HG02970 (cell line): ENCODE data around the gene ACYP2.
A peak's percentile ranks its signal among the peaks of the same experiment; 100 is the strongest.
"Not testable (repeated sequence)": the region's sequence is repeated elsewhere in the genome, so short reads cannot be mapped to it uniquely, and the experiment has no call there.

Experiments used
- ATAC-seq: cut with Tn5 transposase; IDR thresholded peaks from one replicate; pipeline ENCODE4 v1.9.1; 2021; ENCODE audit warnings: mild to moderate bottlenecking, moderate library complexity, moderate number of reproducible peaks; ENCODE audit not compliant: unreplicated experiment, low FRiP score

ACYP2 gene

DNA sequence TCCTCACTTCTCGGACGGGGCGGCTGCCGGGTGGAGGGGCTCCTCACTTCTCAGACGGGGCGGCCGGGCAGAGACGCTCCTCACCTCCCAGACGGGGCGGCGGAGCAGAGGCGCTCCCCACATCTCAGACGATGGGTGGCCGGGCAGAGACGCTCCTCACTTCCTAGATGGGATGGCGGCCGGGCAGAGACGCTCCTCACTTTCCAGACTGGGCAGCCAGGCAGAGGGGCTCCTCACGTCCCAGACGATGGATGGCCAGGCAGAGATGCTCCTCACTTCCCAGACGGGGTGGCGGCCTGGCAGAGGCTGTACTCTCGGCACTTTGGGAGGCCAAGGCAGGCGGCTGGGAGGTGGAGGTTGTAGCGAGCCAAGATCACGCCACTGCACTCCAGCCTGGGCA is 19.3 kb upstream of the ACYP2 start:
- not testable (repeated sequence) for ATAC-seq

DNA sequence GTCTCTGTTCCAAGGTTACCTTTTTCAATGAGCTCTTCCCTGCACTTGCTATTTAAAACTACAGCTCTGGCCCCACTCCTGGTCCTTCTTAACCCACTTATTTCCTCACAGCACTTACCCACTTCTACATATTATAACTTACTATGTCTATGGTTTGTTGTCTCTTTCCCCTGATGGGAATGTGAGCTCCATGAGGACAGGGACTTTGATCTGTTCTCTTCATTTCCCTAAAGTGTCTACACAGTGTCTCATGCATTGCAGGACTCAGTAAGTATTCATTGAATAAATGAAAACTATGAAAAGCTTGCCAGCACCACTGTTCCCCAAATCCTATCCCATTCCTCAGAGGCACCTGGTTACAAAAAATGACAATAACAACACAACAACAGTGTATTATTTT is 18.3 kb upstream of the ACYP2 start:
- ATAC-seq, result no peak

DNA sequence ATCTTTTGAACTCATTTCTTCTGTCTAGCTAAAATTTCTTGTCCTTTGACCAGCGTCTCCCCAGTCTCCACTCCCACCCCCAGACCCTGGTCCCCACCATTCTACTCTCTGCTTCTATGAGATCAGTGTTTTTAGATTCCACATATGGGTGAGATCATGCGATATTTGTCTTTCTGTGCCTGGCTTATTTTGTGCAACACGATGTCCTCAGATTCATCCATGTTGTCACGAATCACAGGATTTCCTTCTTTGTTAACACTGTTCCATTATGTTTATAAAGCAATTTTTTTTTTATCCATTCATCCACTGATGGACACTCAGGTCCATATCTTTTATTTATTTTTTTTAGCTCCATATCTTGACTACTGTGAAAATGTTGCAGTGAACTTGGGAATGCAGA is 16.0 kb upstream of the ACYP2 start:
- no peak for ATAC-seq

DNA sequence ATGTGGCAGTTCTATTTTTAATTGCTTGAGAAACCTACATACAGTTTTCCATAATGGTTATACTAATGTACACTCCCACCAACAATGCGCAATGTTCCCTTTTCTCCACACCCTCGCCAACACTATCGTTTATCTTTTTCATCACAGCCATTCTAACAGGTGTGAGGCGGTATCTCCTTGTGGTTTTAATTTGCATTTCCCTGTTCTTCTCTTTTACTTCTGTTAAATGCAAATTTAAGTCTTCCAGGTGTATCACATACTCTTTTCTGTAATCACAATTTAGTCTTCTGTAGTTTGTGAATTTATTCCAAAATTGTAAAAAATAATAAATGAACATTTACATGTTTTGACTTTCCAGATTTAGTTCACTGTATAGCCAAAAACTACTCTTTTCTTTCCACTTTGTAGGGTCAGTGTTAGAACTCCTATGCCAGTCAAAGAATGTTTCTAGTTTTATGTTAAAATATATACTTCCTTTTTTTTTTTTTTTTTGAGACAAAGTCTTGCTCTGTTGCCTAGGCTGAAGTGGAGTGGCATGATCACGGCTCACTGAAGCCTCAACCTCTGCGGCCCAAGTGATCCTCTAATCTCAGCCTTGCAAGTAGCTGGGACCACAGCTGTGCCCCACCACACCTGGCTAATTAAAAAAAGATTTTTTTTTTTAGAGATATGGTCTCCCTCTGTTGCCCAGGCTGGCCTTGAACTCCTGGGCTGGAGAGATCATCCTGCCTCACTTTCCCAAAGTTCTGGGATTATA is 15.4 kb upstream of the ACYP2 start:
- ATAC-seq, result peak; percentile 49

DNA sequence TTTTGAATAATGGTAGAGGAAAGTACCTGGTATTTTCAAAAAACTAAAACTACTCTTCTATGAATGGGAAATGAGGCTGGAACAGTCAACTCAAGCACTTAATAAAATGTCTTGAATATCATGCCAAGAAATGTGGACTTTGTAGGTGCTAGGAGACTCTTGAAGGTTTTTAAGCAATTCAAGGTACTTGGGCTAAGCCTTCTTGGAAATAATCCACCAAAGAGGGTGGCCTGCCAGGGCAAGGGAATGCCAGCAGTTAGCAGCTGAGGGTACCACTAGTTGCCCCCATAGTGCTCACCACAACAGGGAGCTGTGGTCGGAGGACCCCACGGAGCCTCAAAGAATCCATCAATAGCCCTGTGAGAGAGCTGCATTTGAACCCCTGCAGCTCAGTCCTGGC is 14.6 kb upstream of the ACYP2 start:
- ATAC-seq, result no peak

DNA sequence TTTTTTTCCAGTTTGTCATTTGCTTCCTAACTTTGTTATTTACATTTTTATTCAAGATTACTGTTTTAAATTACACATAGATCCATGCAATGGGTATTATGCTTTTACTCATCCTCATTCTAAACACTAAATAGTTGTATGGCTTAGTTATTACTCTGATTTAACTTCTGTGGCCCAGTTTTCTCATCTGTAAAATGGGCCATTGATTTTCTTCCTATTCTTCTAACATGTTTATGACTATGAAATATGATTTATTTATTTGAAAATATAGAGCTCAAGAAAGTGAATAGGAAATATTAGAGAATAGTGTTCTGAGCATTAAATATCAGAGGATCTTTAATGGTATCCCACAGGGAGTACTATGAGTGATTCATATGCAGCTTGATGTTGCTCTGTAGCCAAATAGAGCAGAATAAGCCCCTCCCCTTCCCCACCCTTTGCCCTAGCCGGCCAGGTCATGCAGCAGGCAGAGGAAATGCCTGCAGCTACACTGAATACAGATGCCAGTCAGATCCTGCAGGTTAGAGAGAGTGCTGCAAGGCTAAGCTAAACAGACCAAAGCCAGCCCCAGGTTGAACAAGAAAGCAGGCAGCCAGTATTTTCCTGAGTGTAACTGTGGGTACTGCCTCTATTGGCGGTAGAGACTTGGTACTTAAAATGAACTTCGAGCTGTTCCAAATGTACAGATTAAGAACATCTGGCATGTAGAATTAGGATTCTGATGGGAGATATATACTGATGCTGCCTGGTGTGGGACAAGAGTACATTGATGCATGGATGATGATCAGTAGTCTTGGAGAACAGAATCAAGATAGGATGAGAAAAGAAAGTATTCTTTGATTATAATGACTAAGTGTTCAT is 11.7 kb upstream of the ACYP2 start:
- no peak for ATAC-seq

DNA sequence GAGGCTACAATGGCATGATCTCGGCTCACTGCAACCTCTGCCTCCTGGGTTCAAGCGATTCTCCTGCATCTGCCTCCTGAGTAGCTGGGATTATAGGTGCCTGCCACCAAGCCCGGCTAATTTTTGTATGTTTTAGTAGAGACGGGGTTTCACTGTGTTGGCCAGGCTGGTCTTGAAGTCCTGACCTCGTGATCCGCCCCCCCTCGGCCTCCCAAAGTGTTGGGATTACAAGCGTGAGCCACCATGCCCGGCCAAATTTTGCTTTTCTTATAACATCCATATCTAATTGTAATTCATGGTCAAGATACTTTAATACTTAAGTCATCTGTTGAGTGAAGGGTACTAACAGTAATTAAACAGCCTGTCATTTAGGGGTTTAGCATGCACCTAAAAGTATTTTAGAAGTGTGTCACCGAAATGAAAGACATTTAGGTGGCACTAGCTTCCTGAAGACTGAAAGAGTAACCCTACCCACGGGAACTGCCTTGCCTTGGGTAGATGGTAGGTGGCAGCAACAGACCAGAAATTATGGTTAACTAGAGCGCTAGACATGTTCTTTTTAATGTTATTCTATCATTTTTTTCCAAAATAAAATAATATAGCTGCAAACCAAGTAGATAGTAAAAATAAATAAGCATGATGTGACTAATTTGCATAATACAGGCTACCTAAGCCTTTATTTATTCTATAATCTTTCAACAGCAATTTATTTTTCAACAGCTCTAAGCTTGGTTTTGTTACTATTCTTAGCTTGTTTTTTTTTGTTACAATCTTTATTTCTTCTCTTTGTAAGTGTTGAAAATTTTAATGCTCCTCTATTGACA is 8.6 kb upstream of the ACYP2 start:
- no peak for ATAC-seq

DNA sequence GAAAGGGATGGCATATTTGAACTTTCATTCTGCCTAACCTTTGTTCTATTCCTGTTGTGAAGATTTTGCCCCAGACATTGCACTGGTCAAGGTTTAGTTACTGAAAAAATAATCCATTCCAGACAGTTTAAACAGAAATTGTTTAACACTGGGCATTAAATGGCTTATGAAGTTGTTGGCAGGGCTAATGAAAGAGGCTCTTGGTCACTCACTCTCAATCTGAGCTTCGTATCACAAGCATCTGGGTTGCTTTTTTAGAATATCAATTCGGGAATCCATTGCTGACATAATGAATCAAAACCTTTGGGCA is 8.0 kb upstream of the ACYP2 start:
- ATAC-seq, result no peak

DNA sequence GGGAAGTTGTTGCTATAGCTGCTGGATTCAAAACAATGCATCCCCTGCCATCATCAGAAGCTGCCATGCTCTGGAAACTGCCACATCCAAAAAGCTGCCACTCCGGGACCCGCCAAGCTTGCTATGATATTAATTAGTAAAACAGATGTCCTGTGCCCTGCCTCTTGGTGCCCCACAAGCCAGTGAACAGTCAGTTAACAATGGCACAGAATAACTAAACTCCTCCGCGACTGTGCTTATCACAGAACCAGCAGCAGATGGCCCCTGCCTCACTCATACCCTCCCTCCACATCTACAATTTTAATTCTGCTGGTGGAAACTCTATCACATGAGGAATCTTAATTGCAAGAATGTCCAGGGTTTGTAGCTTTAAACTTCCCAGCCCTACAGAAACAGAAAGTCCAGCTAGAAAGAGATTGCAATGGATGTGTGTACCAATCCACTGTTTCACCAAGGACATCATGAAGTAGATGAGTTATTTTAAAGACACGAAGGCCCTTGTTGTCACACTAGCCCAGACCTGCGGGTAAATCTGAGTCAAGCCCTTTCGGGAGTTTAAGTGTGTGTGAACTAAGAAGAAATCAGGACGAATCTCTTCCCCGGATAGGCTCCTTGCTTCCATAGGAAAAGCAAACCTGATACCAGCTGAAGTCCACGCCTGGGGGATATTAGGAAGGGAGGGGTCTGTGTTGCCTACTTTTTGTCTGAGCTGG is 7.4 kb upstream of the ACYP2 start:
- ATAC-seq, result no peak

DNA sequence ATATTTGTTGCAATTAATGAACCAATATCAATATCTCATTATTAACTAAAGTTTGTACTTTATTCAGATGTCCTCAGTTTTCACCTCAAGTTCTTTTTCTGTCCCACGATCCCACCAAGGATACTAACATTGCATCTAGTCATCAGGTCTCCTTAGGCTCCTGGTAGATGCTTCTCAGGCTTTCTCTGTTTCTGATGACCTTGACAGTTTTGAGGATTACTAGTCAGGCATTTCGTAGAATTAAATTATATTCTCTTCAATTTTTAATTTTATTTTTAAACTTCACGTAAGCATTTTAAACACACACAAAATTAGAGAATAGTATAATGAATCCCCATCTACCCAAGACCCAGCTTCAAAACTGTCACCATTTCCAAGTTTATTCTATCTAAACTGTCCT is 5.6 kb upstream of the ACYP2 start:
- no peak for ATAC-seq

DNA sequence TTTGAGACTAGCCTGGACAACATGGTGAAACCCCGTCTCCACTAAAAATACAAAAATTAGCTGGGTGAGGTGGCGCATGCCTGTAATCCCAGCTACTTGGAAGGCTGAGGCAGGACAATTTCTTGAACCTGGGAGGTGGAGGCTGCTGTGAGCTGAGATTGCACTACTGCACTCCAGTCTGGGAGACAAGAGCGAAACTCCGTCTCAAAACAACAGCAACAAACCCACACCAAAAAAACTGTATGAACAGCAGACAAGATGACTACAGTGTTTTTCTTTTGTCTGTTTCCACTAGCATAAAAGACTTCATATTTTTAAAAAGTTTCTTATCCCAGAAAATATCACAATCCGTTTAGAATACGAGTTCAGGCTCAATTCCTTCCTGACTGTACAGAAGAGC is 936 bp upstream of the ACYP2 start:
- not testable (repeated sequence) for ATAC-seq

DNA sequence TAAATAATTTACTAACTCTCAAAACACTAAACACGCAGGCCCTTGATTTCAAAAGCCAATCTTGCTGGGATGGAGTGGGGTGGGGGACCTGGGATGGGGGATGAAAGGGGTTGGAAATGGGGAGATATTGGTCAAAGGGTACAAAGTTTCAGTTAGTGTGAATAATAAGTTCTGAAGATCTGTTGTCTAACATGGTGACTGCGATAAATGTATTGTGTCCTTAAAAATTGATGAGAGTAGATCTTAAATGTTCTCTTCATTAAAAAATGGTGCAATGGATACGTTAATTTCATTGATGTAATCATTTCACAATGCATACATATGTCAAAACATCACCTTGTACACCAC is 505 bp upstream of the ACYP2 start:
- ATAC-seq, result no peak

DNA sequence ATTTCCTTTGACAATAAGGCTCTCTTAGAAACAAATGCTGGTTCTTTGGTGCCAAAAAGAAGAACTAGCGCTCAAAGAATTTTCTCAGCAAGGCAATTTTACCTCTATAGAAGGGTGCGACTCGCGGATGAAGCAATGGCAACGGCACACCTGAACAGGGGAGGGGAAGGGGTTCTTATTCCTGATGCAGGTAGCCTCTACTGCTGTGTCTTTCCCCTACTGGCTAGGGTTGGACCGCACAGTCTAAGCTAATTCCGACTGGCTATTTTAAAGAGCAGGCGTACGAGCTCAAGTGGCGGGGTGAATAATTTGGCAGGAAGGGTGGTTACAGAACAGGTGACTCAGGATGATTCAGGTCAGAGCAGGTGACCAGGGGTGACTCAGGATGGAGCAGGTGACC is 1.2 kb downstream of the ACYP2 start:
- ATAC-seq, result not testable (repeated sequence)

DNA sequence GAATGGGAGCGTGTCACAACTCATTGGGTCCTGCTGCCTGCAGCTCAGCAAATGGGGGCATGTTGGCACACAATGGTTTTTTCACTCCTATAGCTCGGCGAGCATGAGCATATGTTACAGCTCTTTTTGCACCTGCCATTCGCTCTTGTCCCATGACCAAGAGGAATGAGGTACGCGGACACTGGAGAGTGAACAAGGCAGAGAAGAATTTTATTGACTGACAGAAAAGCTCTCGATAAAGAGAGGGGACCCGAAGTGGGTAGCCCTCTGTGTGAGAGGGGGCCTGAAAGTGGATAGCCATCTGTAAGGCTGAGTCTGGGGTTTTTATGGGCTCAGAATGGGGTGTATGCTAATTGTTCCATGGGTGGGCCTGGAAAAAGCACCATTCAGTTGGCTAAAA is 5.5 kb downstream of the ACYP2 start:
- ATAC-seq, result no peak

DNA sequence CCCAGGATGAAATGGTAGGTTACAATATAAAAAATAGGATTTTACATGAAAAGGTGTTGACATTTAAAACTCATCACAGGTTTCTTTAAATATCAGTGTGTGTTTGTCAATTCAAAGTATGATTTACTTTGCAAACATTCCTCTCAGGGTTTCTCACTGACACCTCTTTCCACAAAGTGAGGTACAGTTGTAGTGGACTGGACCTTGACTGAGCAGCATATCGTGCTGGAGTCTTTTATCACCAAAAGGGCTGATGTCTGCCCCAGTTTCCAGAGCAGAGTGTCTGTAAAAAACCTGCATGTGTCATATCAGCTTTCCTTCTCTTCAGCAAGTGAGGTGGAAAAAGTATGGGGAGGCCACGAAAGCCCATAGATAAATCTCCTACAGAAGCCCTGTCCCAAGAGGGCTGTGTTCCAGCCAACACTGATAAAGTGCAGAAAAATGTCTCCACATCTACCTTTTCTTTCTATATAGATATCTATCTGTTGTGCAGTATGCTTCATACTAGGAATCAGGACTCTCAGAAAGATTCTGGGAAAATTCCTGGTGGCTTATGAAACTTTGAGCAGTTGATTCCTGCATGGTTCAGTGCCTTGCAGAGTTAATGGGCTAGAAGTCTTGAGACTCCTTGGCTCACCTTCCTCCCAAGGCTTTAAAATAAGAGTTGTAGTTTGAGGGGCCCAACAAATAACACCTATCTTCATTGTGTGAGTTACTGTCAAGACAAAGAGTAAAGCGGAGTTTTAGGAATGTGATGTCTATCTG is 6.9 kb downstream of the ACYP2 start:
- ATAC-seq, result no peak

DNA sequence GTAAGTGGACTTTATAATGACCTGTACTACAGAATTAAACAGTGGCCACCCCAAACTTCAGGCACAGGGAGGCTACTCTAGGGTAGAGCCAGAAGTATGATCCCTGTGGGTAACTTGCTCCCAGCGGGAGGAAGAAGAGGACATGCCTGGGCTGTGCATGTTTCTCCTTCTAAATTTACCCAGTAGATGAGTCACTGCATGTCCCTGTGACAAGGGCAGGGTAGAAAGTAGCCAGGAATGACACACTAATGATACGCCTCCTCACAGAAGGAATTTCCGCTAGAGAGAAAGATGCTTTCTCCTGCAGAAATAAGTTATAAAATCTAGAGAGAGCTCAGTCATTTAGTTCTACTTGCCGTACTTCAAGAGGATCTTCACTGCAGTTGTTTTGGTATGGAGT is 7.5 kb downstream of the ACYP2 start:
- no peak for ATAC-seq

DNA sequence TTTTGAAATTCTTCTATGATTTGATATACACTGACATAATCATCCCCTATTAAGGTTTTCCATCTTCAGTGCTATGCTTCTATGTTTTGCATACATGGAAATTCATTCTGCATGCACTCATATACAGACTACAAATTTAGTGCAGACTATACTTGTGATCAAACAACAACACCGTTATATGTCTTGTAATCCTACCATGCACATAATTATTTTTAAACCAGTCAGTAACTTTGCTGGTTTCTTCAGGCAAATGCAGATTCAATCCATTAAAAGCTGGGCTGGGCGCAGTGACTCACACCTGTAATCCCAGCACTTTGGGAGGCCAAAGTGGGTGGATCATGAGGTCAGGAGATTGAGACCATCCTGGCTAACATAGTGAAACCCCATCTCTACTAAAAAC is 11.8 kb downstream of the ACYP2 start:
- not testable (repeated sequence) for ATAC-seq

DNA sequence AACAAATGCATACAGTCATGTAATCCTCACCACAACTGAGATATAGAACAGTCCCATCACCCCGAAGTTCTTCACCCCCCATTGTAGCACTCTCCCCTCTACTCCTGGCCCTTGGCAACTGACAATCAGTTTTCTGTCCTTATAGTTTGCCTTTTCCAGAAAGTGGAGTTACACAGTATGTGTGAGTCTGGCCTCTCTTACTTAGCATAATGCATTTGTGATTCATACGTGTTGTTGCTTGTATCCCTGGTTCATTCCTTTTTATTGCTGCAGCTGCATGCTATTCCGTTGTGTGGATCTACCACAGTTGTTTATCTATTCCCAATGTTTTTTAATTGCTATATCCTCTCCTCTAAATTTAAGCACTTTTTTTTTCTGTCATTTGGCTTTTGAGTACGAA is 17.6 kb downstream of the ACYP2 start:
- no peak for ATAC-seq

DNA sequence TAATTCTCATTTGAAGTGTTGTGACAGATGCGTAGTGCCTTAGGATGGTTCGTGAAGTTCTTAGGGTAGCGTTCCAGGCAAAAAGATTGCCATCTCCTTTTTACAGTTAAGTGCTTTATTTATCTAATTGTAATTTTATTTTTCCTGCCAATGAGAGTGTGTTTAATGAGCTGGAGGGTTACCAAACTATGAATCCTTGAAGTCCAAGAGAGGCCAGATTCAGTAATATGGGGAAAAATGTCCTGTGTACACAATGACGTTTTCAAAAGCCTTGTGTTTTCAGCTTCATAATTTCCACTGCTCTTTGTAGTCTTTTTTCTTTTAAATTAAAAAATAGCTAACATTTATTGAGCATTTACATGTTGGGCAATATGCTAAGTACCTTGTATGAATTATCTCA is 23.8 kb downstream of the ACYP2 start:
- no peak for ATAC-seq

DNA sequence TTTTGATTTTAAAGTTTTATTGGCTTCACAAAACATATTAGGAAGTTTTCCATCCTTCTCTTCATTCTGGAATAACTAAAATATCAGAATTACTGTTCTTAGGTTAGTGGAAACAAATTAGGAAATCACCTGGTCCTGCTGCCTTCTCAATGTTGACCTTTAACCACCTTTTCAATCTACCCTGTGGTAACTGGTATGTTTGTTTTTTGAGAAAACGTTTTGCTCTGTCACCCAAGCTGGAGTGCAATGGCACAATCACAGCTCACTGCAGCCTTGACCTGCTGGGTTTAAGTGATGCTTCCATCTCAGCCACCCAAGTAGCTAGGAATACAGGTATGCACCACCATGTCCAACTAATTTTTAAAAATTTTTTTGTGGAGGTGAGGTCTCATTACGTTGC is 28.4 kb downstream of the ACYP2 start:
- ATAC-seq, result no peak
